GM18505 (cell line): ENCODE measurements around the gene OR10H5.

Source experiments
- ATAC-seq: cut with Tn5 transposase; IDR thresholded peaks from one replicate; pipeline ENCODE4 v1.9.1; 2021; ENCODE audit not compliant: unreplicated experiment
- POLR2A ChIP-seq: IDR thresholded peaks from 4 replicates; pipeline ENCODE4 v1.6.1; 2011; ENCODE audit warnings: borderline replicate concordance; ENCODE audit not compliant: insufficient read depth, insufficient read length; ENCODE audit errors: extremely low read depth

The OR10H5 gene

DNA sequence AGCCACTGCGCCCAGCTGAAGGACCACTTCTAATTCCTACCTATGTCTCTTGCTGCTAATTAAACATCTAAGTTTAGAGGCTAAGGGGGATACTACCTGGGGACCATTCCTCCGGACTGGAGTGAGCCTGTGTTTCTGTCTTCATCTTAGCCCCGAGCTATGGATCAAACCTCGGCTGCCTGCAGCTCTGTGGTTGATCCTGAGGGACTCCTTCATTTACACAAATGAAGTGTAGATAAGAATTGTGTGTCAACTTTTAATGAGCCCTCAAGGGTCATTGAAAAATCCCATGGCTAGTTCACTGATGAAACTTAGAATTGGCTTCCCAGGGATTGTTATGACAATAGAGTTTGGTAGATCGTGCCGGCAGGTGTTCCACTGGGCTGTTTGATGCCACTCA is 59.5 kb downstream of the OR10H5 start:
- no peak for TF ChIP-seq POLR2A
- ATAC-seq, result no peak

GRCh38 chr19:15850385-15850784 is 62.9 kb downstream of the OR10H5 start:
- no peak for TF ChIP-seq POLR2A
- no peak for ATAC-seq
